SKM-1 (cell line): ENCODE data around the gene EFS.

Experiments used
- DNase-seq: peaks from one replicate; lab custom pipeline; 2025; ENCODE audit not compliant: unreplicated experiment; lab: John Stamatoyannopoulos, UW

EFS gene

GRCh38 chr14:23359167-23359626, 5.8 kb downstream of the EFS start:
- DNase-seq, result no peak

GRCh38 chr14:23358553-23359166, 6.3 kb downstream of the EFS start:
- no peak for DNase-seq

GRCh38 chr14:23358042-23358441, 6.9 kb downstream of the EFS start:
- no peak for DNase-seq

- DNase-seq, result no peak
Observed at GRCh38 chr14:23357261-23357660, 7.7 kb downstream of the EFS start.

- DNase-seq, result no peak
Observed at GRCh38 chr14:23356662-23357061, 8.3 kb downstream of the EFS start.

GRCh38 chr14:23355871-23356435, 9.0 kb downstream of the EFS start:
- no peak for DNase-seq

- no peak for DNase-seq
Observed at GRCh38 chr14:23354990-23355389, 10.0 kb downstream of the EFS start.

GRCh38 chr14:23353433-23353780, 11.6 kb downstream of the EFS start:
- no peak for DNase-seq

GRCh38 chr14:23352506-23353432, 12.2 kb downstream of the EFS start, which contains the start of gene SLC22A17:
Gene SLC22A17, minus strand, starts transcription at chr14:23352887.
- no peak for DNase-seq

- DNase-seq, result no peak
Observed at GRCh38 chr14:23351681-23352505, 13.1 kb downstream of the EFS start.

GRCh38 chr14:23349156-23349845, 15.7 kb downstream of the EFS start:
- DNase-seq, result no peak

- no peak for DNase-seq
Observed at GRCh38 chr14:23348297-23348655, 16.7 kb downstream of the EFS start.

- DNase-seq, result no peak
Observed at GRCh38 chr14:23347406-23348296, 17.3 kb downstream of the EFS start.

- no peak for DNase-seq
Observed at GRCh38 chr14:23346693-23347405, 18.1 kb downstream of the EFS start.

GRCh38 chr14:23345987-23346692, 18.8 kb downstream of the EFS start:
- no peak for DNase-seq

- DNase-seq, result no peak
Observed at GRCh38 chr14:23344481-23344880, 20.5 kb downstream of the EFS start.

- DNase-seq, result no peak
Observed at GRCh38 chr14:23339506-23340268, 25.3 kb downstream of the EFS start.

- no peak for DNase-seq
Observed at GRCh38 chr14:23335623-23336022, 29.3 kb downstream of the EFS start.
